Non-pigmented ciliary epithelial cell (primary cell): ENCODE data around the gene NBEAL2.

Experiments
- DNase-seq: peaks from one replicate; pipeline ENCODE4 v3.0.0-alpha.2; 2010; ENCODE audit warnings: low read depth

Gene NBEAL2

DNA sequence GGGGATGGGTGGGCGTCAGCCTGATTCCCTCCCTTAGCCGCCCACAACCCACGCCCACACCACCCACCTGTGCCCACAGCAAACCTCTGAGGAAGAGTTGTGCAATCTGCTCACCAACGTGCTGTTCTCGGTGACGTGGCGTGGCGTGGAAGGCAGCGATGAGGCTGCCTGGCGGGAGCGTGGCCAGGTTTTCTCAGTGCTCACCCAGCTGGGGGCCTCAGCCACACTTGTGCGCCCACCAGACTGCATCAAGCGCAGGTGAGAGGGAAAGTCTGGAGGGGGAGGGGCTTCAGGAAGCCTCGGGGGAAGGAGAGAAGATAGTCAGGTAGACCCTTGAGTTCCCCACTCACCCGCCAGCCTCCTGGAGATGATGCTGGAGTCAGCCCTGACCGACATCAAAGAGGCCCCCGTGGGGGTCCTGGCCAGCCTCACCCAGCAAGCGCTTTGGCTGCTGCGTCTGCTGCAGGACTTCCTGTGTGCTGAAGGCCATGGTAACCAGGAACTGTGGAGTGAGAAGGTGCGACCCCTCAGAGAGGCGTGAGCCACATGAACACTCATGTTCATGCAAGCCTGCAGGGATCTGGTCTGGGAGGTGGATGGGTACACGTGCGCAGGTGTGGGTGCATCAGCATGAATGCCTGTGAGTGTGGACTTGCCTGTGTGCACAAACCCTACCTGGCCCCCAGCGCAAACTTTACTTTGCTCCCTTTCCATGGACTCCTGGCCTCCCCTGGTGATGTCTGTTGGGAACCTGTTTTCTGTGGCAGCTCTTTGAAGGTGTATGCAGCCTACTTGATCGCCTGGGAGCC, 21.7 kb downstream of the NBEAL2 start:
- no peak for DNase-seq

DNA sequence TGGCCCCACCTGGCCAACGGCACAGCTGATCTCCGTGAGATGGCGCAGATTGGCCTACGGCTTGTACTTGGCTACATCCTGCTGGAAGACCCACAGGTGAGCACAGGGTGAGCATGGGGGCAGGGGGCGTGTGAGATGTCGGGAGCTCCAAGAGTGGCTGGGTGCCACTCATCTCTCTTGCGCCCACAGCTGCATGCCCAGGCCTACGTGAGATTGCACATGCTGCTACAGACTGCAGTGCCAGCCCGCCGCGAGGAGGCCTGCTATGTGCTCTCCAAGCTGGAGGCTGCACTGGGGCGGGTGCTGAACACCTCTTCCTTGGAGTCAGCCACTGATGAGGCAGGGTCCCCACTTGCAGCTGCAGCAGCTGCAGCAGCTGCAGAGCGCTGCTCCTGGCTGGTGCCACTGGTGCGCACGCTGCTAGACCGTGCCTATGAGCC, 22.3 kb downstream of the NBEAL2 start:
- DNase-seq: no peak

- no peak for DNase-seq
Measured at GRCh38 chr3:47002171-47003055, 22.9 kb downstream of the NBEAL2 start.

- no peak for DNase-seq
Measured at GRCh38 chr3:47003056-47003410, 23.6 kb downstream of the NBEAL2 start.

DNA sequence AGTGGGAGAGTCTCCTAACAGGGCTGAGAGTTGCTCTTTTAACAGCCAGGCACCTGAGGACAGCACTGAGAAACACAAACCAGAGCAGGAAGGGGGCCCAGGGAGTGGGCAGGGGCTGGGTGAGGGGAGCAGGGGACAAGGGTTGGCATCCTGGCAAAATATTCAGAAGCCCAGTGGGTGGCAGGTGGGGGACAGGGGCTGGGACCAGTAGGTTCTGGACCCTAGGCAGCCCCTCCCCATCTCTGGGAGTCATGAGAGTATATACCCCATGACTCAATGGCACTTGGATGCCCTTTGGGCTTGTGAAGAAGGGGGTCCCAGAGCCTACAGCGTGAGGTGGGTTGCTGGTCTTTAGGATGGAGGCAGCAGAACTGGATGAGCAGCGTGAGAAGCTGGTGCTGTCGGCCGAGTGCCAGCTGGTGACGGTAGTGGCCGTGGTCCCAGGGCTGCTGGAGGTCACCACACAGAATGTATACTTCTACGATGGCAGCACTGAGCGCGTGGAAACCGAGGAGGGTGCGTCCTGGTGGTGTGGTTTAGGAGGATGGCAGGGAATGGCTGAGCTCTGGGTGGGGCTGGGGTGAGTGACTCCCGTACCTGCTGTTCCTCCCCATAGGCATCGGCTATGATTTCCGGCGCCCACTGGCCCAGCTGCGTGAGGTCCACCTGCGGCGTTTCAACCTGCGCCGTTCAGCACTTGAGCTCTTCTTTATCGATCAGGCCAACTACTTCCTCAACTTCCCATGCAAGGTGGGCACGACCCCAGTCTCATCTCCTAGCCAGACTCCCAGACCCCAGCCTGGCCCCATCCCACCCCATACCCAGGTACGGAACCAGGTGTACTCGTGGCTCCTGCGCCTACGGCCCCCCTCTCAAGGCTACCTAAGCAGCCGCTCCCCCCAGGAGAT, 24.2 kb downstream of the NBEAL2 start:
- no peak for DNase-seq

- DNase-seq: no peak
Measured at GRCh38 chr3:47004369-47005211, 25.1 kb downstream of the NBEAL2 start.

- DNase-seq: no peak
Measured at GRCh38 chr3:47005212-47006144, 26.0 kb downstream of the NBEAL2 start.

DNA sequence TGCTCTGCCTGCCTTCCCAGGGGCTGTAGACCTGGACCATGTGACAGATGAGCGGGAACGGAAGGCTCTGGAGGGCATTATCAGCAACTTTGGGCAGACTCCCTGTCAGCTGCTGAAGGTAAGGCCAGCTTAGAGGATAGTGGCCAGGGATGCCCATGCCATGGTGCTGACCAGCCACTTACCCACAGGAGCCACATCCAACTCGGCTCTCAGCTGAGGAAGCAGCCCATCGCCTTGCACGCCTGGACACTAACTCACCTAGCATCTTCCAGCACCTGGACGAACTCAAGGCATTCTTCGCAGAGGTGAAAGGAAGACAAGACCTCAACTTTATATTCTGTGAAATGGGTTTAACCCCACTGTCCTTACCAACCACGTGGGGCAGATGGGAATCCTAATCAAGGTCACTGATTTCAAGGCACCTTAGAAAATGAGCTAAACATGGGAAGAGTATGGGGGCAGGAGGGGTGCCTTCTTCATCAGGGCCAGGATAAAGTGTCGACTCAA, 26.7 kb downstream of the NBEAL2 start:
- no peak for DNase-seq

DNA sequence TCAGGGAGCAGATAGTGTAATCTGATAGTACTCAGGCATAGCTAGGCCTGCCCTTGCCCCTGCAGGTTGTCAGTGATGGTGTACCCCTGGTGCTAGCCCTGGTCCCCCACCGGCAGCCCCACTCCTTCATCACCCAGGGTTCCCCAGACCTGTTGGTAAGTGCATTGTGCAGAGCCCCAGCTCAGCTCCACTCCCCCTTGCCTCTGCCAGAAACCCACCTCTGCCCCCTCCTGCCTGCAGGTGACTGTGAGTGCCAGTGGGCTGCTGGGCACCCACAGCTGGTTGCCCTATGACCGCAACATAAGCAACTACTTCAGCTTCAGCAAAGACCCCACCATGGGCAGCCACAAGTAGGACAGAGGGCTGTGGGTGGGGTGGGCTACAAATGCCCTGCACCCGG, 27.5 kb downstream of the NBEAL2 start:
- DNase-seq: no peak

GRCh38 chr3:47007482-47008233, 28.2 kb downstream of the NBEAL2 start:
- DNase-seq: no peak

DNA sequence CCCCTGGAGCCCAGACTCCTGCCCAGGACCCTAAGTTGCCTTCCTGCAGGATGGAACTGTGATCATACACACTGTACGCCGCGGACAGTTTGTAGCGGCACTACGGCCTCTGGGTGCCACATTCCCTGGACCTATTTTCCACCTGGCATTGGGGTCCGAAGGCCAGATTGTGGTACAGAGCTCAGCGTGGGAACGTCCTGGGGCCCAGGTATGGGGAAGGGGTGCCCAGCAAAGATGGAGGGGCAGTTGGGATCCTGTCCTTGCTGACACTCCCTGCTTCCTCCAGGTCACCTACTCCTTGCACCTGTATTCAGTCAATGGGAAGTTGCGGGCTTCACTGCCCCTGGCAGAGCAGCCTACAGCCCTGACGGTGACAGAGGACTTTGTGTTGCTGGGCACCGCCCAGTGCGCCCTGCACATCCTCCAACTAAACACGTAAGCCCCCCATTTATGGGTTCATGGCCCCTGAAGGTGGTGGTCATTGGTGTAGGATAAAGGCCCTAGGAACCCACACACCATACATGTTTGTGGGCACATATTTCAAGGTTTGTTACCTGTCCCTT, 28.8 kb downstream of the NBEAL2 start:
- no peak for DNase-seq

- no peak for DNase-seq
Measured at GRCh38 chr3:47008851-47009224, 29.4 kb downstream of the NBEAL2 start.

DNA sequence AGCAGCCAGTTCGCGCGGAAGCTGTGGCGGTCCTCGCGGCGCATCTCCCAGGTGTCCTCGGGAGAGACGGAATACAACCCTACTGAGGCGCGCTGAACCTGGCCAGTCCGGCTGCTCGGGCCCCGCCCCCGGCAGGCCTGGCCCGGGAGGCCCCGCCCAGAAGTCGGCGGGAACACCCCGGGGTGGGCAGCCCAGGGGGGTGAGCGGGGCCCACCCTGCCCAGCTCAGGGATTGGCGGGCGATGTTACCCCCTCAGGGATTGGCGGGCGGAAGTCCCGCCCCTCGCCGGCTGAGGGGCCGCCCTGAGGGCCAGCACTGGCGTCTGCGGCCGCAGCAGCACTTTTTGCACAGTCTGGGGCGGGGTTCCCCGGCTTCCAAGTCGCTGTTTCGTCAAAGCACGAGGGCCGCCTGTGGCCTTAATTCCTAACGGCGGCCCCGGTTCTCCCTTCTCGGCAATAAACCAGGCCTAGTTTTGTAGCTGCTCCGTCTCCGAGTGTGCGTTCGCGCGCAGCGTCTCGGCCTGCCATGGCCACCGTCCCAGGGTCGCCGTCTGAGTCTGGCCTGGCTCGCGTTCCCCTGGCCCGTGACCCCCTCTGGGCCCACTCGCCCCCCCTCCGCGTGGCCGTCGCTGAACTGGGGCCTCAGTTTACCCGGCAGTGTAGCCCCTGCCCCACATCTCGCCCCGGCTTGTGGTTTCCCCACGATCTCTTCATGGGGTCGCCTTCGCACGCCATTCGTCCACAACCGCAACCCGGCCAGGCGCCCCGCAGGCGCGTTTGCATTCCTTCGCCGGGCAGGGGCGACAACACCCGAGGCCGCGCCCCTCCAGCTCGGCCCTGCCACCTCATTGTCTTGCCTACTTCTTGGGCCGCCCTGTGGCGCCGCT, 30.0 kb downstream of the NBEAL2 start:
- peak; percentile 60 for DNase-seq

GRCh38 chr3:47010111-47010712, 30.7 kb downstream of the NBEAL2 start:
- no peak for DNase-seq

DNA sequence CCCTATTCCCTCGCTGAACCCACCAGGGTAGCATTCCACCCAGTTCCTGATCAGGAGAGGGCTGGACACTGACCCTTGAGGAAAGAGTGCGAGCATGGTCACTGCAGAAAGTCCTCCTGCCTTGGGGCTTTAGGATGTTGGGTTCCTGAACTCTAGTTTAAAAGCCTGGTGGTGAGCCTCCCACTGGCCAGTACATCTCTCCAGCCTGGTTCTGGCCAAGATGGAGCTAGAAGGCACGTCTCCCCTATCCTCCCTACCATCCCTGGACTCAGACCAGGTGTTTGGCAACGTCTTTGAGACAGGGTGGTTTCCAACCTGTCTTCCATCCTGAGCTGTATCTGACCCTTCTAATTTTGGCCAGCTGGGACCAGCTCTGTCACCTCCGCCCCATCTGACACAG, 31.4 kb downstream of the NBEAL2 start:
- DNase-seq: no peak

DNA sequence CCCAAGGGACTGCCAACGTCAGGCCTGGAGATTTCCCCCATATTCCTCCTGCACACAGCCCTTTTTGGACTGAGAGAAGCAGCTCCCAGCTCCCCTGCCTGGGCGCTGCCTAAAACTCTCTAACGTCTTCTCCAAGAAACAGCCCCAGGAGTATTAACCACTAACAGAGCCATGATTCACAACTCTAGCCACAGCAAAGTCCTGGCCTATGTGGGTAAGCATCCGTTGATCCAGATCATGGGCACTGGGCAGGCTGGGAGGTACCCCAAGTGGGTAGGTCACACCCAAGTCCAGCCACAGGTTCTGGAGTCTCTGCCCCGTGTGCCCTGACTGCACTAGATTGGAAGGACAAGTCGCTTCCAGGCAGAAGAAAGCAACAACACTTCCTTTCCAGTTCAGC, 31.9 kb downstream of the NBEAL2 start:
- DNase-seq: no peak
